PFSK-1 (cell line): ENCODE results near the gene TBX4.

Experiments used
- FOXP2 ChIP-seq: optimal IDR thresholded peaks from 2 replicates; pipeline ENCODE3; 2011; ENCODE audit warnings: borderline replicate concordance, control low read depth, inconsistent platforms; ENCODE audit not compliant: insufficient read depth; ENCODE audit errors: extremely low read length, extremely low read depth
- POLR2AphosphoS5 ChIP-seq: IDR thresholded peaks from 2 replicates; pipeline ENCODE4 v1.6.1; 2012; ENCODE audit warnings: low read depth, mild to moderate bottlenecking, control low read depth, low read length, moderate library complexity
- REST ChIP-seq, 2 experiments: IDR thresholded peaks; 2 replicates each; pipeline versions ENCODE4 v1.6.1 to v1.8.0; 2011 to 2012; ENCODE audit warnings: low read depth in 2 of 2, low read length in 2 of 2, control low read depth in 1 of 2, inconsistent platforms in 1 of 2, mild to moderate bottlenecking in 1 of 2, moderate library complexity in 1 of 2; ENCODE audit not compliant: insufficient read depth in 1 of 2
- TAF1 ChIP-seq: IDR thresholded peaks from 2 replicates; pipeline ENCODE4 v1.6.1; 2012; ENCODE audit warnings: low read length, control low read depth, borderline replicate concordance; ENCODE audit not compliant: insufficient read depth

DNA sequence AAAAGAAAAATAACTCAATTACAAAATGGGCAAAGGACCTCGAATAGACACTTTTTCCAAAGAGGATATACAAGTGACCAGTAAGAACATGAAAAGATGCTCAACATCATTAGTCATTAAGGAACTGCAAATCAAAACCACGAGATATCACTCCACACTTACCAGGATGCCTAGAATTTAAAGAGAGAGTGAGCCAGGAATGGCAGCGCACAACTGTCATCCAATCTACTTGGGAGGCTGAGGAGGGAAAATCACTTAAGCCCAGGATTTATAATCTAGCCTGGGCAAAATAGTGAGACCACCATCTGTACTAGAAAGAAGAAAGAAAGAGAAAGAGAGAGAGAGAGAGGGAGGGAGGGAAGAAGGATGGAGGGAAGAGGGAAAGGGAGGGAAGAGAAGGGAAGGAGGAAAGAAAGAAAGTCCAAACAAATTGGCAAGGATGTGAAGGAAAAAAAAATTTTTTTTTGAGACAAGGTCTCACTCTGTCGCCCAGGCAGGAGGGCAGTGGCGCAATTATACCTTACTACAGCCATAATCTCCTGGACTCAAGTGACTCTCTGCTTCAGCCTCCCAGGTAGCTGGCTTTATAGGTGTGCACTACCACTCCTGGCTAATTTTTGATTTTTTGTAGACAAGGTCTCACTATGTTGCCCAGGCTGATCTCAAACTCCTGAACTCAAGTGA is 30.0 kb upstream of the TBX4 start:
- TF ChIP-seq REST (IDR thresholded peaks at IDR 0.05; ENCODE audit: insufficient read depth in 1 of 2, low read depth in 2 of 2, low read length in 2 of 2) (no peak), POLR2AphosphoS5 (no peak), TAF1 (no peak), FOXP2 (no peak)
